HG03066 (cell line): Measurements from ENCODE around the gene PCDHB1.

Experiments
- ATAC-seq: cut with Tn5 transposase; IDR thresholded peaks from one replicate; pipeline ENCODE4 v1.9.1; 2021; ENCODE audit warnings: low read depth; ENCODE audit not compliant: unreplicated experiment

PCDHB1 gene, protein sequence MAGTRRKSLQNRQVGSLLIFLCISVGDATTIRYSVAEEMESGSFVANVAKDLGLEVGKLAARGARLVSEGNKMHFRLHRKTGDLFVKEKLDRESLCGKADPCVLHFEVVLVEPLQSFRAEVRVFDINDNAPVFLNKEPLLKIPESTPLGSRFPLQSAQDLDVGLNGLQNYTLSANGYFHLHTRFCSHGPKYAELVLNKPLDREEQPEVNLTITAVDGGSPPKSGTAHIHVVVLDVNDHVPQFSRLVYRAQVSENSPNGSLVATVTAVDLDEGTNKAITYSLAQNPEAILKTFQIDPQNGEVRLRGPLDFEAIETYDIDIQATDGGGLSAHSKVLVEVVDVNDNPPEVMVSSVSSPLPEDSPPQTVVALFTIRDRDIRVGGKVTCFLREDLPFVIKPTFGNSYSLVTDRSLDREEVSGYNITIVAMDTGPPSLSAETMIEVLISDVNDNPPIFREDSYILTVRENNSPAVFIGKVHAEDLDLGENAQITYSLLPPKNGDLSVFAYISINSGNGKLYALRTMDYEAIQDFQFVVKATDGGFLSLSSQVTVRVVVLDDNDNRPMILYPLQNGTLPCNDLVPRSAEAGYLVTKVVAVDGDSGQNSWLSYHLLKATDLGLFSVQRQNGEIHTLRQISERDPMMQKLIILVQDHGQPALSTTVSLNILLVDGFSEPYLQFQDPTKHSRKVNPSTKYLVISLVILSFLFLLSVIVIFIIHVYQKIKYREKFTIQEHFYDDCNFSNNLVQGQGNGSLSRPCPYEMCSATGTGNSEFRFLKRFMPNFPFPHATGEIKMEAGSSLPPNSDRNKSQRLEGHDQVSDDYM

DNA sequence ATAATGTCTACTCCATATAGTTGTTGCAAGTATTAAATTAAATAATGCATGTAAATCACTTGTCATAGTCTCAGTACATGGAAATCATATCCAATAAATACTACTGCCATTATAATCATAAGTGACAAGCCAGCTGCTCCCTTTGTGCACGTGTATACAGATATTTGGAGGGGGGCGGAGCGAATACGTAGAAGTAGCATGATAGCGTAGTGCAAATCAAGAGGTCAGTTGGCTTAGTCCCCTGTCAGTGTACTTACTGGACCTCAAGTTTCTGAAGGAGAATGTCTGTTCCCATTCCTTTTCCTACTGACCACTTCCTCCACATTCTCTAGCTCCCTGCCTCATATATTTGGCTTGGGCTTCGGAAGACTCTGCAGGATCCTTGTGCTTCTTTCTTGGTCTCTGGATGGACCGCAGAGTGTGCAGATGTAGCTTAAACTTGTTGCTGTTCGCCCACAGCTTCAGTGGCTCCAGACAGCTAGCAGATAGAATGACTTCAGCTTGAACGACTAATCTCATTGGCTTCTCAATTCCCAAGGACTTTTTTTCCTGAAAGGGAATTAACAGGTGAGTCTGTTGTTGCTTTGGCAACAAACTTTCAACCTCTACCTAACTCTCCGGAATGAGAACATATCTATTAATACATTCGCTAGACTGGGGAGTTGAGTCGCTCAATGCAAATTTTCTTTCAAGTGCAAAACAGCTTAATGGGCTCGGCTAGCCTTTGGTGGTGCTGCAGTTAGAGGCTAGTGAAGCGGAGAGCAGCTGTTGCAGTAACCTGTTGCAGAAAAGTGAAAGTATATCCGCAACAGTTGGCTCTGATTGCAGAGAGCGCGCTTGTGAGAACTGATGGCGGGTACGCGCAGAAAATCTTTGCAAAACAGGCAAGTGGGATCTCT lies at the start of gene PCDHB1:
Gene PCDHB1 (plus strand): TSS at position 753 of the 899 bp plus-strand sequence. CDS start 97 bp downstream, at position 850.
- no peak for ATAC-seq

DNA sequence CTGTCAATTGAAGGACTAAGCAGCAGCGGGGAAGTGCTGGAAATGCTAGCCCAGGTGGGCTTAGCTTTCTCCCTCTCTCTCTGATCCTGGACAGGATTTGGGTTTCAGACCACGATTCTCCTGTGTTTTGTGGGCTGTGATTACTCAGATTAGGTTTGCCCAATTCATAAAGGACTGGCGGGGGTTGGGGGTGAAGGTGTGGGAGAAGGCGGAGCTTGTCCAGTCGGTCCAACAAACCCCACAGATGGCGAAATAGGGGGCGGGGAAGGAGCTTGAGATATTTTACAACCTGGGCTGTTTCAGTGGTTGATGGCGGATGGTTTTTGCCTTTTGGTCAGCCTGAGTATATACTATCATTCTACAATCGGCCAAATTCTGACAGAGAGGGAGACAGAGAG lies 49.7 kb upstream of the PCDHB1 start:
- no peak for ATAC-seq

DNA sequence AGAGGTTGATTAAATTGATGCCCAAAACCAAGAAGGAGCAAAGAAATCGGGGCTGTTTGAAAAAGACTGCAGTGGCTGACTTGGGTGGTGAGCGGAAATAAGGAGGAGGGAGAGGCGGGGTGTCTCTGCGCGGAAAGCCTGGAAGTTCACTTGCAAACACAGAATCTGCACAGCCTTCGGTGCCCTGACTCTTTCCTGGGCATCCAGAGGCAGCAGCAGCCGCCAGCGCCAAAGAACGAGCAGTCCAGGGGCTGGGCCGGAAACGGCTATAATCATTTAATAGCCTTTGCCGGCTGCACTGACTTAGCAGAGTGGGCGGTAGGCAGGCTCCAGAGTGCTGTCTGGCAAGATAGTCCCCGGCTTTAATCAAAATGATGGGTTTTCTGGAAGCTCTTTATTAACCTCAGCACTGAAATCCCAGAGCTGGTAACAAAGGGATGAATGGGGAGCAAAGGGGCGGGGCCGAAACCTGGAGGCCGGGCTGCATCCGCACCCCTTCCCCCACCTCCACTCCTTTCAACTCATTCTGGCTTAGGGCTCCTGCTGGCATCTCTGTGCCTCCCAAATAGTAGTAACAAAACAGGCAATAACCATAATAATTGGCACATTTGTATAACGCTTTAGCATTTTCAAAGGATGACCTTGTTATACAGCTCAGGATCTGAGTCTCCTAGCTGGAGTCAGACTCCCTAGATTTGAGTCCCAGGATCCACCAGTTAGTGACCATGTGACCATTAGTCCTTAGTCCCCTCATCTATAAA lies 49.1 kb upstream of the PCDHB1 start:
- ATAC-seq, result no peak

GRCh38 chr5:141002605-141002965 lies 48.6 kb upstream of the PCDHB1 start:
- ATAC-seq, result no peak

- no peak for ATAC-seq
These were observed 48.1 kb upstream of the PCDHB1 start for GRCh38 chr5:141003031-141003430.

DNA sequence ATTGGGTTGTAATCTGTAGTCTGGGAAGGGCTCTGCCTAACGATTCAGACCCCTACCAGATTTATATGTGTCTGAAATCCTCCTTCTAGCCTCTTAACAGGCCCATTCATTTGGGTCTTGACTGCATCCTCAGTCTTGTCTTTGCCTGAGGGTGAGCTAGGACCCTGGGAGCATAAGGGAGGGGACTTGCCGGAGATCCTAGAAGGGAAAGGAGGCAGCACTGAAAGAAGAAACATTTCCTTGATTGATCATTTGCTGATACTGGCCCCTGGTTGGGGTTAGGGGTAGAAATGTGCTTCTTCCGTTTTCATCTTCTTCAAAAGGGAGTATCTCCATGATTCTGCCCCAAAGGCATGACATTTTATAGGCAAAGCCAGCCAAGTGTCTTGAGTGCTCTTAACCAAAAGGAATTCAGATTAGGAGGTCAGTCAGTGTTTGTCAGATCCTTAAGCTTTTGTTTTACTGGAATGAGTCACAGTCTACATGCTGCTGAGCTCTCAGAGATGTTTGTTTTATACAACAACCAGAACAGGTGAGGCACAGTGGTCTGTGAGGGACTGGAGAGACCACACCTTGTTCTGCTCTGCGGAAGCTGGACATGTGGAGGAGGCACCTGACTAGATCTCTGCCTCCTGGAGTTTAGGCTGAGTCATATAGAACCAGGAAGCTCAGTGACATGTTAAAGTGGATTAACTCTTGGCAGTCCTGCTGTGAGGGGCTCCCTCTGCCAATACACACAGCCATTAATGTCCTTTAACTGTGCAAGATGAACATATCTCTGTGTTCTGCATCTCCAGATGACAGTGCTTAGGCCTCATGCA lies 47.2 kb upstream of the PCDHB1 start:
- no peak for ATAC-seq

- ATAC-seq, result no peak
These were observed 43.4 kb upstream of the PCDHB1 start for GRCh38 chr5:141007791-141008190.

GRCh38 chr5:141010047-141010793 lies 41.0 kb upstream of the PCDHB1 start:
- ATAC-seq, result no peak

DNA sequence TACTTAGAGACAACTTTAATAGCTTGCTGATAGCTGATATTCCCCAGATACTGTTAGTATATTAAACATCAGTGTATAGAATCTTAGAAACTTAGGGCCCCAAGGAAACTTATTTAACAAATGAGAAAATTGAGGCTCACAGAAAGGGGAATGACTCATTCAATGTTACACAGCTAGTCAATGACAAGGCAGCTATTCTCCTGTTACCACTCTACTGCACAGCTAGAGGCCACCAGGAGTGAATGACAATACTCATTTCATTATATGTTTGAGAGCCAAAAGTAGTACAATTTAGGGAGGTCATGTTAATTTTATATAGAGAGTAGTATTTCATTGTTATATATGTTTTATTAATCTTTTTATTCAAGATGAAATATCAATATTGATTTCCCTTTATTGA lies 33.2 kb upstream of the PCDHB1 start:
- ATAC-seq, result no peak

- no peak for ATAC-seq
These were observed 28.8 kb upstream of the PCDHB1 start for GRCh38 chr5:141022384-141022783.

DNA sequence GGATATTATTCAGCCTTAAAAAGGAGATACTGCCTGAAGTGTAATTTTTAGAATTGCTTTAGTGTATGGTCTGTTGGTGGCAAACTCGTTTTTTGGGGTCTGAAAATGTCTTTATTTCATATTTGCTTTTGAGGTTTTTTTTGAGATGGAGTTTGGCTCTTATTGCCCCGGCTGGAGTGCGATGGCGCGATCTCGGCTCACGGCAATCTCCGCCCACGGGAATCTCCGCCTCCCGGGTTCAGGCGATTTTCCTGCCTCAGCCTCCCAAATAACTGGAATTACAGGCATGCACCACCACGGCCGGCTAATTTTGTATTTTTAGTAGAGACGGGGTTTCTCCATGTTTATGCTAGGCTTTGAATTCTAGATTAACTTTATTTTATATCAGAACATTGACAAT lies 20.2 kb upstream of the PCDHB1 start:
- no peak for ATAC-seq

DNA sequence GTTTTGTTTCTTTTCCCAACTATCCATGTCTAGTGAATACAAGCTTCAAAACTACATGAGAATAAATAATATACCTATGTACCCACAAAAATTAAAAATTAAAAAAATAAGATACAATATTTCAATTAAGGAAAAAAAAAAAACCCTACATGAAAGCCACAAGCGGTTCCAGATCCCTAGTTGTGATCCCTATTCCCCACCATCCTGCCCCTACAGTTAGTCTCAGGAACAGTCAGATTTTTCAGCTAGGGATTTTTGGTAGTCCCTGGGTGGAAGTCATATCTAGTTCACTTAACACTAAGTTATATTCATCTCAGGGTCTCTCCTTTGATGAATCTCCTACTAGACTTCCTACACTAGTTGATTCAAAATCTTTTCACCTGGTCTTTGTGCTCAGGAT lies 18.5 kb upstream of the PCDHB1 start:
- ATAC-seq, result no peak

- ATAC-seq, result no peak
These were observed 12.1 kb upstream of the PCDHB1 start for GRCh38 chr5:141039061-141039460.

GRCh38 chr5:141039517-141039916 lies 11.7 kb upstream of the PCDHB1 start:
- no peak for ATAC-seq

DNA sequence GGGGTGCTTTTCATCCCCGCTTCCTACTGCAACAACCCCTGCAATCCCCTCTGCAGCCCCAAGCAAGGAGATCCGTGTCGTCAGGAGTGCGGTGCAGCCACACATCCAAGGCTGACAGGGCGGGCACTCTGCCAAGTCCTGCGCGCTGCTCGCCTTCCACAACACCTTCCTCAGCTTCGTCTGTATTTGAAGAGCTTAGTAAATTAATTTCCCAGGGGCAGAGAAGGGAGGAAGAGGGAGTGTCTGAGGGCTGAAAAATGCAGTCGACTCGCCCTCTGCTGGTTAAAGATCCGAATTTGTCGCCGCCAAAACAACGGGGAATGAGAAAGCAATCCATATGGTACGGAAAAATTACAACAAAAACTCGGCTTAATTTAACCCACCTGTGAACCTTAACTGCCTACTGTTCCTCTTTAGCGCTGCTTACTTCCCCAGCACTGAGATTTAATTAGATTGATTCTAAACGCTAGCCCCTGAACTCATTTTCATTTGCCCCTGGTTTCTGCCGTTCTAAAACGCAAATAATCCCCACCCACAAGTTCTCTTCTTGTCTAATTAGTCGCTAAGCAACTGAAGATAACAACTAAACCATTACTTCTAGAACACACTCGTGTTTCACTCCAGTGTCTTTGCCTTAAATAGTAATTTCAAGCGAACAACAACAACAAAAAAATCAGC lies 10.9 kb upstream of the PCDHB1 start:
- ATAC-seq, result no peak

DNA sequence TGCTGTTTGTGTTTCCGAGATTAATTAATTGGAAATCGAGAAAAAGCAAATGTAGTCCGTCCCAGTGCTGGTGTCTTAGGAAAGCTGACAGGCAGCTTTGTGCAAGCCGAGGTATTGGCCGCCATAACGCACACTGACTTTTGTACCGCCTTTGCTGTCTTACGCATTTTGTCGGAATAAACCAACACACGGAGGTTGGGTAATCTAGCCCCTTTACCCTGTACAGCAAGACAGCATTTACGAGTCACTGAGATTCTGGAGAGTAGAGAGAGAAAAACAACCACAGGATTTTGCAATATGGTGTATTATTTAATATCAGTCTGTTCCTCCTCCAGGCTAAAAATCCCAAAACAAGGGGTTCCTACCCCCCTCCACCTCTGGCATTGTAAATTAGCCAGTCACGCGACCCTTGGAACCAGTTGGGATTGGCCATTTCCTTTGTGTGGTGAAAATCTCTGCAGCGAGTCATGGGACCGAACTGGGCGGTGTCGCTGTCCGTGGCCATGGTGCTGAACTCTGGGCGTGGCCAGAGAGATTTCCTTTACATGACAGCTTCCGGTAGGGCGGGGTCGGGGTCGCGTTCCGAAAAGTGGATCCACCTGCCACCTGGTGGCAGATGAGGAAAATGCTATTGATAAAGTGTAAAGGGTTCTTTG lies 10.3 kb upstream of the PCDHB1 start:
- no peak for ATAC-seq

GRCh38 chr5:141041427-141041785 lies 9.8 kb upstream of the PCDHB1 start:
- no peak for ATAC-seq

- ATAC-seq, result no peak
These were observed 8.6 kb upstream of the PCDHB1 start for GRCh38 chr5:141042555-141042954.
